ENCODE results near the gene EMC1.

Gene EMC1

DNA sequence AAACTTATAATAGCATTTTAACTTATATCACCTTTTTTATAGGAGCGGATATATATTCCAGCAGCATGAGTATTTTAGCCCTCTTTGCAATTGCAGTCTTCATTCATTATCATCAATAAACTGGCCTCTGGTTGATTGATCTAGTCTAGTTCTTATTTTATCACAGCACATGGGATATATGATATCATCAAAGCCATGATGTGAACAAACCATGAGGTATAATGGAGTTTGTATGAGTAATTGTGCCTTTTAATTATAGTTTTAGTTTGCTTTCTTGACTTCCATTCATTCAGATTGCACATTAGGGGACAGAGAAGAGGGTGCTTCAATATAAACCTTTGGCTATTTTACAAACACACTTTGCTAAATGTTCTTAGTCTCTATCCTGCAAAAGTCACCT lies 37.7 kb downstream of the EMC1 start:
- no peak for DNase-seq

GRCh38 chr1:19212167-19212566 lies 39.2 kb downstream of the EMC1 start:
- no peak for DNase-seq

- DNase-seq: no peak
Observed at GRCh38 chr1:19210772-19211549, 40.4 kb downstream of the EMC1 start.

DNA sequence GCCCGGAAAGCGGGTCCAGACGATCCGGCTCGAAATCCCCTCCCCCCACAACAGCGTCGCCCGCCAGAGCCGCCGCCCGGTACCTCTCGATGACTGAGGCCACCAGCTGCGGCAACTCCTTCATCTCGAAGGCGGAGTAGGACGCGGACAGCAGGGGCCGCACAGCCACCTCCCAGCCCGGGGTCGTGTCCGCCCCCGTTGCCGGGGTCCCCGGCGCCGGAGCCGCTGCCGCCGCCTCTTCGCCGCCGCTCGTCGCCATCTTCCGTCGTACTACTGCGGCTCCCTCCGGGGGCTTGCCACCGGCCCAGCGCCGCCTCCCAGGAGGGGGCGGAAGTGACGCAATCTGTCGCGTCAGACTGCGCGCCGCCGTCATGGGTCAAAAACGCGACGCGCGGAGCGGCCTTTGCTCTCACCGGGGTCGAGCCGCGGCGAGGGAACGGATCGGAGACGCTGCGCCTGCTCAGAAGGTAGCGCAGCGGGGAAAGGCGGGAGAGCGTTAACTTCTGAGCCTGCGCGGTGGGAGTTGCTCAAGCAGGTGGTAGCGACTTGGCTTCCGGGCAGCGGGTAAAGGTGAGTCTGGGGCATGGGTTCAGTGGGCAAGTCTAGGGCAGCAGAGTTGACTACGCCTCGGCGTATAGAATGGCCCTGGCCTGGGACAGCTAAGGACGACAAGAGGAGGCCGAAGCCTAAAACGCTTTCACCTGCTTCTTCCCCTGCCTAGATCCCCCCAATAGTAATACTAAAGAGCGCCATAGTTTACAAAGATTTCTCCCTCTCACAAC lies 41.1 kb downstream of the EMC1 start, which contains the start of gene UBR4:
Gene UBR4 (minus strand): TSS at position 277 of the 782 bp plus-strand sequence. CDS start 18 bp downstream, at position 259.
- DNase-seq: peak; percentile 86

GRCh38 chr1:19209439-19209989 lies 41.8 kb downstream of the EMC1 start:
- DNase-seq: no peak

DNA sequence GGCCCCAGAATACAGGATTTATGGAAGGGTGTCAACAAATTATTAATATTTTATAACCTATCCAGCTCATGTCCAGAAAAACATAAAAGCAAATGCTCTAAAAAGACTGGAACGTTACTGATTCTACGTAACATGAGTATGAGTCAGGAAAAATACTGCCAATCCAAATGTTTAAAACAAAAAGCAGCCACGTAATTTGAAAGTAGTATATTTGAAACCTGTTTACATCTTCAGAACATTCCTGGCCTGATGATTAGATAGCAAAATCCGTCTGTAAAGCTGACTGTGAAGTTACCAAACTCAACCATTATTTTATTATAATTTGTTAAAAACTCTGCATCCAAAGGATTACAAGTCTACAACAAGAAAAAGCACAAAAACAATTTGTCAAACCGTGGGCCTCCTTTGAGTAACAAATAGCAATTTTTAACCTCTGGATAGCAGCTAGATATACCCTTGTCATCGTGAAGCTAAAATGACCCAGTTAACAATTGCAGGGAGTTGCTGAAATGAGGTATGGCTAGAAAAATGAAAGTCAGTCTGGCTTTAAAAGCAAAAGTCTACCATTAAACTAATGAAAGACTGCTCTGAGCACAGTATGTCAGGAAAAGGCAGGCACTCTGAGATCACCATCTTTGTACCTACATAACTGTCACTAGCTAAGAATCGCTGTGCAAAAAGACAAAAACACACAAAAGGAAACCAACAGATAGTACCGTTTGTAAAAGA lies 42.5 kb downstream of the EMC1 start:
- DNase-seq: no peak

DNA sequence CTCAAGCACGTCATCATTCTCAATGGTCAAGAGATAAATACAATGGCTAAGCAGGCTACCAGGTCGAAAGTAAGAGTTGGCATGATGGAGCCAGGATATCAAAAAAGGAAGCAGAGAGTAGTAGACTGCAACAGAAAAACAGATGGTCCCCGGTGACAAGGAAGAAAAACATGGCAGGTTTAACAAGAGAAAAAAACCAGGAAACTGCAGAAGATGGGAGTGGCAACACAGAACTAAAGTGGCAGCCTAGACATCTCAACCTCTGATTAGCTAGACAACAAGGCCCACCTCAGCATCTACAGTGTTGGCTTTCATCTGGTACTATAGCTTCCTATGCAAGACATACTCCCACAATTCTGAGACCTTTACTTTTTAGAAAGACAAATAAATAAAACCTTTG lies 44.4 kb downstream of the EMC1 start:
- DNase-seq: no peak

GRCh38 chr1:19205845-19206244 lies 45.5 kb downstream of the EMC1 start:
- DNase-seq: no peak

- DNase-seq: no peak
Observed at GRCh38 chr1:19205403-19205802, 45.9 kb downstream of the EMC1 start.

DNA sequence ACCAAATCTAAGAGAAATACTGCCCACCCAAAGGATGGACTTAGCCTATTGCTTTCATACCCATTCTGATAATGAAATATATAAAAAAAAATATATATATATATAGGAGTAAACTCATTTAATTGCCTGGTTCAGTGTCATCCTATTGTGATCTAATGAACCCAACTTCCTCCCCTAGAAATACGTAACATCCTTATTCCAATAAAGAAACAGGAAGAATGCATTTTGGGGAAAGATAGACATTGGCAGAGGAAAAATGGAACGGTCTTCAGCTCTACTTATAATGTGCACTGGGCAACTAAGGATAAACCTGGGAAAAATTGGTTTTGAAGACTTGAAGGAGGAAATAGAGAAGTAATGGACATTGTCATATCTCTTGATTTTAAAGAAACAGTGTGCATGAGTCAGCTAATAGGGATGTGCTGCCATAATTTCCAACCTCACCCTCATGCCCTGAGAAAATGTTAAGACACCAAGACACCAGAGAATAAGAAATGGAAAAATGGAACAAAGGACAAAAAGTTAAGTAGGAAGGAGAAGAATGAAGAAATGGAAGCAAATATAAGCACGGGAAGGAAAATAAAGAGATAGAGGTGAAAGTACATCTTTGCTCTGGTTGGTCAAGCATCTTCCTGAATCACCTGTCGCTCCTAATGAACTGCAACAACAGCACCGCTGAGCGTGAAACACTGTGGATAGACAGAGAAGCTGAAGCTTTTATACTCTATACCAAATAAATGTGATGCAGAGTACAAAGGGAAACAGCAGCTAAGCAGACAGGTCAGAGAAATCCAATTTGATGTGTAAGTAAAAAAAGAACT lies 46.7 kb downstream of the EMC1 start:
- DNase-seq: no peak

- DNase-seq: no peak
Observed at GRCh38 chr1:19203440-19203839, 47.9 kb downstream of the EMC1 start.

DNA sequence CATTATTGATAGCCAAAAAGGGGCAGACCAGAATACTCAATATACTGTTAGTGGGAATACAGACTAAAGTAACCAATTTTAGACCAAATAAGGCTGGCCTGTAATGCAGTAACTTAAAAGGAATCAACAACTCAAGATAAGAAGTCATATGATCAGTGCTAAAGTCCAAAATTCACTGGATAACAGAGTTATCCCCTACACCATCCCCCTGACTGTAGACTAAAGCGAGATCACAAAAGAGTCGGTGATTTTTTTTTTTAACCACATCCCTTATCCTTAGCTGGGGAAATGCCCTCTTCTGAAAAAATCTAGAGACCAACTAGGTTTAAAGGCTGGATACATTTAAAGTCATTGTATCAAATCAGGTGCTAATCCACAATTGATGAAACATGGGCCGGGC lies 48.9 kb downstream of the EMC1 start:
- DNase-seq: no peak

GRCh38 chr1:19199969-19200604 lies 51.2 kb downstream of the EMC1 start:
- DNase-seq: no peak

- no peak for DNase-seq
Observed at GRCh38 chr1:19199329-19199968, 51.9 kb downstream of the EMC1 start.

DNA sequence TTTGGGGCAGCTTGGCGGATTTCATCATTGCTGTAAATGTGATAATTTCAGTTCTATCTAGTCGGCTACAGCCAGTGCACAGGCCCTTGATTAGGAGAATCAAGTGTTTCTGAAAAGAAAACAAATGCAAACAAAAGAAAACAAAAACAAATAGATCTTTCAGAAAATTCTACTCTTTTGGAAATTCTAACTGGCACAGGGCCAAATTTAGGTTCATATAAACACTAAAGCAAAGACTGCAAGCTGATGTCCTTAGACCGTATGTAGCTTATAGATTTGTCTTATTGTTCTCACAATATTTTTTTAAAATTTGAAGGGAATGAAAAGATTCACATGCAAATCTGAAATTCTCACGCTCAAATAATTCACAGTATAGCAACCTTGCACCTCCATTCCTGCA lies 52.5 kb downstream of the EMC1 start:
- DNase-seq: no peak

DNA sequence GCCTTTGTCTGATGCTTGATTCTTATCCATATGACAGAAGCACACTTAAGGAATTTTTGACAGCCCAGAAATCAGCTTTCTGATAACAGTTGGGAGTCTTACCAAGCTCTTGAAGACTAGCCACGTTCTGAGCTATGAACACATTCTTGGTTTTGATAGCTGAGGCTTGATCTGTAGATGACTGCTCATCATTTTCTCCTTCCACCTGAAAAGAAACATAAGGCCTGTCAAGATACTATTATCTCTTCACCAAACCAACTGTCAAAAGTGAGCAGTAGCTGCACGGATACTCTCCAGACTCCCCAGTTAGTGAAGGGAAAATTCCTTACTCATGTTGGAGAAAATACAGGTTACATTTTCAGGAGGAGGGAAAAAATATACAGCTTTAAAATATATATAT lies 53.5 kb downstream of the EMC1 start:
- no peak for DNase-seq

DNA sequence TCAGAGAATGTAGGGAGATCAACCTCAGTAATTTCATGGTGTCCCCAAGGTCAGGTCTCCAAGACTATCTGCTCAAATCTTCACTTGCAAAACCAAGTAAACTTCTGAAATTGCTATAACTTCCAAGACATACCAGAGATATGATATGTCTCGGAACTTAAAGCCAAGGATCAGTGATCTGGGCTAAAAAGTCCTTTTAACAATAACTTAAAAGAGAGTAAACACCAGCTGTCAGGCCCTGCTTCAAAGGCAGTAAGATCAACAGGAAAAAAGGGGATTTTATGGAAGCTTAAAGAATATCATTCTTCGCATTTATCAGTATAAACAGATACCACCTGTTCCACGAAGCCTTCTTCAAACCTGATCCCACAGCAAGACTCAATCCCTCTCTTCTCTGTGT lies 55.0 kb downstream of the EMC1 start:
- no peak for DNase-seq

- no peak for DNase-seq
Observed at GRCh38 chr1:19193004-19193403, 58.3 kb downstream of the EMC1 start.

GRCh38 chr1:19191811-19192210 lies 59.5 kb downstream of the EMC1 start:
- no peak for DNase-seq

DNA sequence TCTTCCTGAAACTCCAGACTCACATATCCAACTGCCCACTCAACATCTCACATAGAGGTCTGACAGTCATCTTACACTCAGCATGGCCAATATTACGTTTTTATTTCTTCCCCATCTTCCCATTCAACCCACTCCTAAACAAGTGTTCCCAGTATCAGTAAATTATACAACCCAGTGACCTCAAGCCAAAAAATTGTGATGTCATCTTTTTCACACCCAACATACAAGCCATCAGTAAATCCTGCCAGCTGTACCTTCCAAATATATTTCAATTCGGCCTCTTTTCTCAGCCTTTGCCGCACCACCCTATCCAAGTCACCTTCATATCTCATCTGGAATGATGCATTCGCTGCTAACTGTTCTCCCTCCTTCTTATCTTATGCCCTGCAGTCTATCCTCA lies 60.9 kb downstream of the EMC1 start:
- DNase-seq: no peak

- DNase-seq: no peak
Observed at GRCh38 chr1:19189270-19189669, 62.1 kb downstream of the EMC1 start.

Measured in NCI-H1694 treated with DMSO at 0.1 percent for 48 hours (cell line).